NCI-H82 treated with DMSO at 0.1 percent for 48 hours (cell line): Measurements from ENCODE around the gene RAB7A.
"Not testable (repeated sequence)": the region's sequence is repeated elsewhere in the genome, so short reads cannot be mapped to it uniquely, and the experiment has no call there.

Experiments
- DNase-seq: peaks from one replicate; lab custom pipeline; 2025; ENCODE audit not compliant: unreplicated experiment; lab: John Stamatoyannopoulos, UW

Gene RAB7A

DNA sequence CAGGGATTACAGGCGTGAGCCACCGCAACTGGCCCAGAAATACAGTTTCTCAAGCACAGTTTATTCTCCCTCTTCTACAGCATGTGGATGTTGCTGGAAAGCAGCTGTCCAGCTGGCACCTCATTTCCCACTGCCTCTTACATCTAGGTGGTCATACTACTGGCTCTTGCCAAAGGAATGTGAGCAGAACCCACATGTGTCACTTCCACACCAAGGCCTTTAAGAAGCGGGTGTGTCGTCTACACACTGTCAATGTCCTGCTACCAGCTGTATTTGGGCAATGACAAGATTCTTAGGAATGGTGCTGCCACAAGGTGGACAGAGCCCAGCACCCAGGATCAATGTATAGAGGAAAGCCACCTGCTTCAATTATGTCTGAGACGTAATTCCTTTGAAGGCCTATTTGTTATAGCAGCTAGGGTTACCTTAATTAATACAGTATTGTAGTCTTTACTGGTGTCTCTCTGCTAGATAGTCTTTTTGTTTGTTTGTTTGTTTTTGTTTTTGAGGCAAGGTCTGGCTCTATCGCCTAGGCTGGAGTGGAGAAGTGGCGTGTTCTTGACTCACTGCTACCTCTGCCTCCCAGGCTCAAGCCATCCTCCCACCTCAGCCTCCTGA lies 15.1 kb upstream of the RAB7A start:
- no peak for DNase-seq

DNA sequence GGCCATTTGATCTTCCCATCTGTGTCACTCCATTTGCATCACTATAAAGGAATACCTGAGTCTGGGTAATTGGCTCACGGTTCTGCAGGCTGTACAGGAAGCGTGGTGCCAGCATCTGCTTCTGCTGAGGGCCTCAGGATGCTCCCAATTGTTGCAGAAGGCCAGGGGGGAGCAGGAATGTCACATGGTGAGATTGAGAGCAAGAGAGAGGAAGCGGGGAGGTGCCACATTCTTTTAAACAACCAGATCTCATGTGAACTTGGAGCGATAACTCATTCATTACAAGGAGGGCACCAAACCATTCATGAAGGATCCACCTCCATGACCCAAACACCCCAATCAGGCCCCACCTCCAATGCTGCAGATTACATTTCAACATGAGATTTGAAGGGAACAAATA lies 13.1 kb upstream of the RAB7A start:
- no peak for DNase-seq

DNA sequence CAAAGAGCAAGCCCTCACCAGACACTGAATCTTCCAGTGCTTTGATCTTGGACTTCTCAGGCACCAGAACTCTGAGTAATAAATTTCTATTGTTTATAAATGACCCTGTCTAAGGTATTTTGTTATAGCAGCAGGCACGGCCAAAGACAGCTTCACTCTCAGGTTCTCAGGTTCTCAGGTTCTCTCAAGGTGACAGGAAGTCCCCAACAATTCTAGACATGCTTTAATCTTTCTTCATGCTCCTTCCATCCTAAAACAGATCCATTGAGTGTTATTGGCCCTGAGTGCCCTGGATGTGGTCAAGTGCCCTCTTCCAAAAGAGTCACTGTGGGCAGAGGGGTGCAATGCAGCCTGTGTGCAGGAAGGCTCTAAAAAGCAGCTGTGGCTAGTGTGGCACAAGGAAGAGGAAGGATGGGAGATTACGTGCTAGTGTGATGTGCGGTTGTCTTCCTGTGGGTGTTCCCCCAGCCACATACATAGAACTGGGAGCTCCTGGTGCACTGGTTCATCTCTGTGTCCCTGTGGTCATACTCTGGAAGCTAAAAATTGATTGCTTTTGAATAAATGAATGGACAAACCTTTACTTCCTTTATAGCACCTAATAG lies 11.0 kb upstream of the RAB7A start:
- no peak for DNase-seq

DNA sequence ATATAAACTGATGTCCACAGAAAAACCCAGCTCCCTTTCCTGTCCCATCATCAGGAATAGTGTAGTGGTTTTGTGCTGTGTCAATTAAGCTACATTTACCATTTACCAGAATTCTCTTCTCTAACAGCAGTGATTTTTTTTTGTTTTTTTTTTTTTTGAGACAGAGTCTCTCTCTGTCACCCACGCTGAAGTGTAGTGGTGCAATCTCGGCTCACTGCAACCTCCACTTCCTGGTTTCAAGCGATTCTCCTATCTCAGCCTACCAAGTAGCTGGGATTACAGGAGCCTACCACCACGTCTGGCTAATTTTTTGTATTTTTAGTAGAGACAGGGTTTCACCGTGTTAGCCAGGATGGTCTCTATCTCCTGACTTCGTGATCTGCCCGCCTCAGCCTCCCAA lies 7.1 kb upstream of the RAB7A start:
- DNase-seq: not testable (repeated sequence)

DNA sequence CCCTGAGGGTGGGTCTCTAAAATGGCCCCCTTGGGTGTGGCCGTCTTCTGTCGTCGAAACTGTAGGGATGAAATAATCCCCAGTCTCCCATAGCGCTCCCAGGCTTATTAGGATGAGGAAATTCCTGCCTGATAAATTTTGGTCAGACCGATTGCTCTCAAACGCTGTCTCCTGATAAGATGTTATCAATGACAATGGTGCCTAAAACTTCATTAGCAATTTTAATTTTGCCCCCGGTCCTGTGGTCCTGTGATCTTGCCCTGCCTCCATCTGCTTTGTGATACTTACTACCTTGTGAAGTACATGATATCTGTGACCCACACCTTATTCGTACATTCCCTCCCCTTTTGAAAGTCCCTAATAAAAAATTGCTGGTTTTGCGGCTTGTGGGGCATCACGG lies 5.1 kb upstream of the RAB7A start:
- no peak for DNase-seq

DNA sequence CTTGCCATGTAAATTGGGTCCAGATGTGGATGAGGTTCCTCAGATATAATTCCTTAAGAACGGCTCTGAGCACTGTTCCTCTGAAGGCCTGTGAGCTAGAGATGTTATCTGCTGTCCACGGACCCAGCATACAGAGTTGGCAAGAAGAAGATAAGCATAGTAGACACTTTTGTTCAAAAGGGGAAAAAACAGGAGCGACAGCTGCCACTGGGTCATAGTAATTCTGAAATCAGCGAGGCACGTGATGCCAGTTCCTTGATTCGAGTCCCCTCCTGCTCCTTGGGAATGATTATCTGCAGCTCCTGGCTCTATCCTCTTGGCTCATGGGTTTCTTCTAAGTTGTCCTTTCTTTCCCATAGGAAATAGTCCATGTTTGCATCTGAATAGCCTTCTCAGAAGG lies 2.5 kb upstream of the RAB7A start:
- DNase-seq: no peak

DNA sequence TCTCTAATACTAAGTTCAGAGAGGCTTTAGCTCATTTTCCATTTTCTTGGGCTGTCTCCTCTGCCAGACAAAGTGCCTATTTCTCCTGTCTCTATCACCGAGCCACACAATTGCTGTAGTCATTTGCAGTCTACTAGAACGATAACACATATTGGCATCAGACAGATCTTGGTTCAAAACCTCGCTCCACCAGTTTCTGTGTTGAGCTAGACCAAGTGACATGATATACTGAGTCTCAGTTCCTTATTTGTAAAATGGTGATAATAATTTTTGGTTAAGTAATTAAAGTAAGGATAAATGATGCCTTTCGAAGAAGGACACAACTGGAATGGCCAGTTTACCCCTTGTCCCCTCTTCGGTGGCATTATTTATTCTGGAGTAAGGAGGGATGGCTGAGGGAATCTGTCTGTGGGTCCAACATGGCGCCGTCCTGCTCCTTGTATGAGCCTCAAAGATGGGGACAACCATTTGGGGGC lies 398 bp upstream of the RAB7A start:
- DNase-seq: no peak

DNA sequence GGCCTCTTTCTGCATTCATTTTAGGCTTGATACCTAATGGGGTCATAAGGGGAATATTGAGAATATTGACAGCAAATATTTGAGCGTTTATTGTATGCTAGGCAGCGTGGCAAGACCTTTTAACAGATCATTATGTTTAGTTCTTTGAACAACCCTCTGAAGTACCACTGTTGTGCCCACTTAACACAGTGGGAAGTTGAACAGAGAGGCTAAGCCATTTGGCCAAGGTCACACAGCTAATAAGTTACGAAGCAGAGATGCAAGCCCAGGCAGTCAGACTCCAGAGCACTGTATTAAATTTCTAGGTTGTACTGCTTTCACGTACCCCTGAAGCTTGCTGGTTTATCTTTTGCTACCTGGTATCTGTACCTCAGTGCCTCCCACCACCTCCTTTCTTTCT lies 1.1 kb downstream of the RAB7A start:
- DNase-seq: no peak

DNA sequence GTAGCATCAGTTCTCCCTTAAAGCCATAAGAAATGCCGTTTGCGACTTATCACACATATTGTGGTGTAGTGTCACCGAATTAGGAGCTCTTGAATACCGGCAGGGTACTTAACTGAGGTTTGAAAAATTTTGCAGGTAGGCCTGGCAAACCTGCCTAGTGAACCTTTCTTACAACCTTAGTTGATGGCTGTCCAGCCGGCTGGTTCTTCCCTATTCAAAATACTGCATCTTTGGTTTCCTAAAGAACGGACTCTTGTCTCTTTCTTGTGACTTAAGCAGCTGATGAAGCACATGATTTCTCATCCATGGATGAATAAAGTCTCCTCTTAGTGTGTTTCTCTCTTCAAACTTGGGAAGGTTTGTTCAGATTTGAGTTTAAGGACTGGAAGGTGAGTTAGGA lies 1.5 kb downstream of the RAB7A start:
- no peak for DNase-seq

DNA sequence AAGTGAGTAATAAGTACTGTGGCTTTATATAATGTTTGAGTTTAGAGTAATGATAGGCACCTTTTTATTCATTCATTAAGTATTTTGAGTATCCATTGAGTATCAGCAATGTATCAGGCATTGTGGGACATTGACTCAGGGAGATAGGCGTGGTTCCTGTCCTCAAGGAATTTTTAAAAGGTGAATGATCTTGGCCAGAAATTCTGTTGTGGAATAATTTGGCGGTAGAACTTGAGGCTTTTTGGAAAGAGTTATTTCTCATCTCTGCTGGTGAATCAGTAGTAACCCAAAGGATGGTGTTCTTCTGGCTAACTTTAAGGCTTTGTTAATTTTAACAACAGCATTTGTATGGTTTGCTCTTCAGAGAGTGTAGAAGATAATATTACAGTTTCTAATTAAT lies 2.0 kb downstream of the RAB7A start:
- no peak for DNase-seq

DNA sequence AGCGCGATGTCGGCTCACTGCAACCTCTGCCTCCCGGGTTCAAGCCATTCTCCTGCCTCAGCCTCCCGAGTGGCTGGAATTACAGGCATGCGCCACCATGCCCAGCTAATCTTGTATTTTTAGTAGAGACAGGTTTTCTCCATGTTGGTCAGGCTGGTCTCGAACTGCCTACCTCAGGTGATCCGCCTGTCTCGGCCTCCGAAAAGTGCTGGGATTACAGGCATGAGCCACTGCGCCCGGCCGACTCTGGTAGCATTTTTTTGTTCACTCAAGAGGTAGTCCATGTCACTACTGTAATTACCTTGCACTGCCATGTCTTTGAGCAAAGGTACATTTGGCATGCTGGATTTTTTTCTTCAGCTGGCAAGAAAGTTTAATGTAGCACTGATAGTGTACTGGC lies 2.5 kb downstream of the RAB7A start:
- DNase-seq: not testable (repeated sequence)

DNA sequence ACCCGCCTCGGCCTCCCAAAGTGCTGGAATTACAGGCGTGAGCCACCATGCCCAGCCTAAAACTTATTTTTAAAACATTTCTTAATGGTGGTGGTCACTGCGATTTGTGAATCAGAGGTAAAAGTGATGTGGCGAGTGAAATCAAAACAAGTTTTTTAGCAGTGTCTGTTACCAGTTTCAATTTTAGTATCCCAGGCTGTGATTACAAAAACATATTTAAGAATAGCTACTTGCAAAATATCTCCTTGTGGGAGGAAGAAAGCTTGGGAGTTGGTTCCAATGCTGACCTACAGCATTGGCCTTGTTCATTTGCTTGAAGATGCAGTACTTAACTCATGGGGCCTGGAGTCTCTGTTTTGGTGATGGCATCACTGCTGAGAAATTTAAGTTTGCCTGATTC lies 4.5 kb downstream of the RAB7A start:
- no peak for DNase-seq

DNA sequence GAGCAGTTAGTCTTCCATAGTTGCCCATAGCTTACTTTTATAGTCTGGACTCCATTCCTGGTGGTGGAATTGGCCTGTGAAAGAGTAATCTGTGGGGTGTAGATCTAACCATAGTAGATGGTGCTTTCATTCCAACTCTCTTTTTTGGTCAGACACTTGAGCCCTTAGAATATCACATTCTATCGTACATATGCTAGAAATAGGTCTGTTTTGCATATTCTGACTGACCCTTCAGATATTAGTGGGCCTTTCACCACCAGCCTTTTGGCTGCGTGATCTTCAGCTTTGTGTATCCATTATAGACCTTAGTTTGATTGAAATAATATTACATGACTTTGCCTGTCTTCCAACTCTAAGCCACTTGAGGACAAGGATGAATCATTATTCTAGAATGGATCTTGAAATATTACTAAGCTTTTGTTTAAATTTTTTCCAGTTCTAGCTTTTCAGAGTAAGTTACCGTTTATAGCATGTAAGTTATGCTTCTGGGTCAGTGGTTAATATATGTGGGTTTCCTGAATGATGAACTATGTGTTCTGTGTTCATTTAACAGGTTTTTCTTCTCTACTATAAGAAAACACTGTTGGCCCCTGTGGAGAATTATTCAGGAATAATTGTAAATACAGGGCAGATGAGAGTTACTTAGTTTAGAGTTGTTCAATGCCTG lies 8.7 kb downstream of the RAB7A start:
- DNase-seq: no peak

DNA sequence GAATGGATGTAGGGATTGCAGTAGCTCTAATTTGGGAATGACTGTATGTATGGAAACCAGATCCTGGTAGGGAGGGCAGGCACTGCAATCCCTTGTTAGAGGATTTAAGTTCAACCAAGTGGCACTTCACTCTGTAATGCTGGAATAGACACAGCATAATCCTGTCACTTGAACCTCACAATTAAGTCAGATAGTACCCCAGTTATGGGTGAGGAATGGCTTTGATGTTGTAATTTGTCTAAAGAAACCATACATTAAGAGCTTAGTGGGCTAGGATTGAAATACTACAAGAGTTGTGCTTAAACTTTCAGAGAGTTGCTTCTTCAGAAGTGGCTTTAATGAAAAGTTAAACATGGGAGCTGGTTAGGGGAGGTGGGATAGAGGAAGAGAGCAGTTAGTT lies 9.3 kb downstream of the RAB7A start:
- DNase-seq: no peak

DNA sequence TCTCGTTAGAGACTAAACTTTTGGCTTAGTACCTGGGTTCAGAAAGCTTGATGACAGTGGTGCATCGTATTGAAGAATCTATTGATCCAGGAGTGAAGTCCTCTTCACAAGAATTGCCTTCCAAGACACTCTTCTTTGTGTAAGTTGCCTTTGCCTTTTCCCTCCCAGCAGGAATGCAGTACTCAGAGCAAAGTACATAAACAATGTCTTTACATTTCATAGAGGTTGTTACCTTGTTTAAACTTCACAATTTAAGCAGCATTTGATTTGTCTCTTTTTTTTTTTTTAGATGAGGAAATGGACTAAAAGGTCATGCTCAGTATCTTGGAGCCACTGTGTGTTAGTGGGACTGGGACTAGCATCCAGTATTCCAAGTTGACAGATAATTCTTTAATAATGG lies 9.9 kb downstream of the RAB7A start:
- DNase-seq: no peak

DNA sequence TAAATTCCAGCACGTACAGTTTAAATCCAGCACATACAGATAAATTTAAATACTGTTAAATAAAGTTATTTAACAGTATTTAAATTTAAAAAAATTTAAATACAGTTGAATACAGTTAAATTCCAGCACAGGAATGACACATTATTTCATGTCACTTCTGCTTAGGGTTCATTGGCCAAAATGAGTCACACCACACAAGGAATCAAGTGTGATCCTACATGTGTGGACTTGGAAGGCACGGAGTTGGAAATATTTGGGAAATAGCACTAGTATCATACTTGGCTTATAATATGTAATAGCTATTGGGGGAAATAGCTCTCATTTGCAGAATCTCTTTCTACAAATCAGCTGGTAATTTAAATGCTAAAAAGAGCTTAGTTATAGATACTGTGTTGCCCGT lies 10.6 kb downstream of the RAB7A start:
- DNase-seq: no peak

DNA sequence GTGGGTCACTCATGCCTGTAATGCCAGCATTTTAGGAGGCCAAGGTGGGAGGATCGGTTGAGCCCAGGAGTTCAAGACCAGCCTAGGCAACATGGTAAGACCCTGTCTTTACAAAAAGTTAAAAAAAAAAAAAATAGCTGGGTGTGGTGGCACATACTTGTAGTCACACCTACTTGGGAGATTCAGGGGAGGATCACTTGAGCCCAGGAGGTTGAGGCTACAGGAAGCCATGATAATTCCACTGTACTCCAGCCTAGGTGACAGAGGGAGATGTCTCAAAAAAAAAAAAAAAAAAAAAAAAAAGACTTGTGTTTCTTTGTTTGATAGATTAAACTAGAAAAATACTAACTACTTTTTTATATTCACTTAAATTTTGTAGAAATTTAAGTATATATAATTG lies 14.6 kb downstream of the RAB7A start:
- DNase-seq: no peak

DNA sequence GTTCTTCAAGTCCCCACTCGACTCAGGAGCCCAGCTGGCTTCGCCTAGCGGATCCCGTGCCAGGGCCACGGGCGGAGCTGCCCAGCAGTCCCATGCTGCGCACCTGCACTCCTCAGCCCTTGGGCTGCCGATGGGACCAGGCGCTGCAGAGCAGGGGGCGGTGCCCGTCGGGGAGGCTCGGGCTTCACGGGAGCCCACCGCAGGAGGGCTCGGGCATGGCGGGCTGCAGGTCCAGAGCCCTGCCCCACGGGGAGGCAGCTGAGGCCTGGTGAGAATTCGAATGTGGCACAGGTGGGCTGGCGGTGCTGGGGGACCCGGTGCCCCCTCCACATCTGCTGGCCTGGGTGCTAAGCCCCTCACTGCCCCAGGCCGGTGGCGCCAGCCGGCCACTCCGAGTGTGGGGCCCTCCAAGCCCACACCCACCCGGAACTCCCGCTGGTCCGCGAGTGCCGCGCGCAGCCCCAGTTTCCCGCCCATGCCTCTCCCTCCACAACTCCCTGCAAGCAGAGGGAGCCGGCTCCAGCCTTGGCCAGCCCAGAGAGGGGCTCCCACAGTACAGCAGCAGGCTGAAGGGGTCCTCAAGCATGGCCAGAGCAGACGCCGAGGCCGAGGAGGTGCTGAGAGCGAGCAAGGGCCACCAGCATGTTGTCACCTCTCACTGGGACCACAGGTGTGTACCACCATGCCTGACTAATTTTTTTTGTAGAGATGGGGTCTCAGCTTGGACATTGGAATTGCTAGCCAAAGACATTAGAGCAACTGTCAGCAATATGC lies 17.0 kb downstream of the RAB7A start:
- DNase-seq: no peak

DNA sequence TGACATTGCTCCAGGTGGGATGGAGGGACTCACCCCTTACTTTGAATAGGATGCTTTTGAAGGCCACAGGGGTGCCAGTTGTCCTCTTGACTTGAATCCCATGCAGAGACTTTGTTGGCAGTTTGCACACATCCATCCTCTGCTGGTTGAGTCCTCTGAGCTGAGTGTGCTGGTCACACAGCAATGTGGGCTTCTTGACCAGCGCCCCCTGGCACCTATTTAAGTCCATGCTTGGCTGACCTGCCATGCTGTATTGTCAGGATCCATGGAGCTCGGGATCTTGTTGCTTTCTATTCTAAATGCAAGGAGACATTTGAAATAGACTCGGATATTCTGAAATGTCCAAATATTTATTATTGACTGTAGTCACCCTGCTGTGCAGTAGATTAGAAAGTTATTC lies 19.8 kb downstream of the RAB7A start:
- DNase-seq: no peak

DNA sequence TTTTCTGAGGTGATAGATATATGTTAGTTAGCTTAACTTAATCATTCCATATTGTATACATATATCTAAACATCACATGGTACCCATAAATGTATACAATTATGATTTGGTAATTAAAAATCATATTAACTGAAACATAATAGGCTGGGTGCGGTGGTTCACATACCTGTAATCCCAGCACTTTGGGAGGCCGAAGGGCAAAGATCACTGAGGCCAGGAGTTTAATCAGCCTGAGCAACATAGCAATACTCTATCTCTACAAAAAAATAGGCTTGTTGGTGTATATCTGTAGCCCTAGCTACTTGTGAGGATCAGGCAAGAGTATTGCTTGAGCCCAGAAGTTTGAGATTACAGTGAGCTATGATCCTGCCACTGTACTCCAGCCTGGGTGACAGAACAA lies 20.9 kb downstream of the RAB7A start:
- no peak for DNase-seq

DNA sequence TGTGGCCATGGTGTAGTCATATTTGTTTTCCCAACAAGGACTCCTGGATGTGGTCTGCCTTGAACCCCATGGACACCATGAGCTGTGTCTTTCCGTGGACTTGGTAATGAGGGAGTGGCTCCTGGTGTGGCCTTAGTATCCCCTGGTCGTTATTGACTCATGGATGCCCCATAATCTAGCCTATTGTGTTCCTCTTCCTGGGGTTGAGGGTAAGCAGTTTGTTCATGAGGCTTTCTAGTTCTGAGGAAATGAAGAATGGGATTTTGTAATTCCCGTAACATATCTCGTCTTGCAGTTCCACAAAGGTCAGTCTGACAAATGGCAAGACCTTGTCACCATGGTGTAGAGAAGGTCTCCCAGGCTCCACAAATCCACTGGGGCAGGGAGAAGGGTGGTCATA lies 22.6 kb downstream of the RAB7A start:
- DNase-seq: no peak

DNA sequence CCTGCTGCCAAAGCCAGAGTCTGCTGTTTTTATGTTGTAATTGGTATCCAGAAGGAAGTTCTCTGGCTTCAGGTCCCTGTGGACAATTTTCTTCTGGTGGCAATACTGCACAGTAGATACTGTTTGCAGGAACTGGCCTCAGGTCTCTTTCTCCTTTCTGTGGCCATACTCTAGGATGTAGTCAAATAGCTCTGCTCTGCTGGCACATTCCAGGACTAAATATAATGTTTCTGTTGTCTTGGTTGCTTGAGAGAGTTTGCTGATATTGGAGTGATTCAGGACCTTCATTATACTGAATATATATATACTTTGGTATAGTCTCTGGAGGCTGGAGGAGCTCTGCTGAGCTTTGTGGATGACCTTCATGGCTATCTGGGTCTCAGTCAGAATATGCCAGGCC lies 23.1 kb downstream of the RAB7A start:
- DNase-seq: no peak
